ENCODE data around the gene SGTA.

Gene SGTA

GRCh38 chr19:2809387-2810140 lies 26.5 kb upstream of the SGTA start:
- DNase-seq: no peak

- DNase-seq: no peak
Observed at GRCh38 chr19:2808129-2808941, 25.3 kb upstream of the SGTA start.

GRCh38 chr19:2807379-2808128 lies 24.5 kb upstream of the SGTA start:
- no peak for DNase-seq

- no peak for DNase-seq
Observed at GRCh38 chr19:2806736-2807378, 23.8 kb upstream of the SGTA start.

GRCh38 chr19:2805991-2806649 lies 23.0 kb upstream of the SGTA start:
- DNase-seq: no peak

GRCh38 chr19:2805261-2805900 lies 22.3 kb upstream of the SGTA start:
- DNase-seq: no peak

GRCh38 chr19:2804156-2805004 lies 21.3 kb upstream of the SGTA start:
- no peak for DNase-seq

GRCh38 chr19:2803486-2804155 lies 20.5 kb upstream of the SGTA start:
- no peak for DNase-seq

- no peak for DNase-seq
Observed at GRCh38 chr19:2802826-2803225, 19.8 kb upstream of the SGTA start.

GRCh38 chr19:2800506-2800905 lies 17.4 kb upstream of the SGTA start:
- DNase-seq: no peak

- DNase-seq: no peak
Observed at GRCh38 chr19:2799273-2800020, 16.4 kb upstream of the SGTA start.

- DNase-seq: no peak
Observed at GRCh38 chr19:2798733-2799132, 15.7 kb upstream of the SGTA start.

- no peak for DNase-seq
Observed at GRCh38 chr19:2798158-2798685, 15.1 kb upstream of the SGTA start.

GRCh38 chr19:2797280-2797679 lies 14.2 kb upstream of the SGTA start:
- DNase-seq: no peak

GRCh38 chr19:2796659-2797266 lies 13.7 kb upstream of the SGTA start:
- DNase-seq: no peak

- DNase-seq: no peak
Observed at GRCh38 chr19:2795827-2796658, 13.0 kb upstream of the SGTA start.

GRCh38 chr19:2793577-2793976 lies 10.5 kb upstream of the SGTA start:
- DNase-seq: no peak

- DNase-seq: no peak
Observed at GRCh38 chr19:2793126-2793525, 10.1 kb upstream of the SGTA start.

Measured in NCI-H2171 (cell line).